ENCODE measurements around the gene C2CD4A.

Gene C2CD4A

GRCh38 chr15:62103431-62103830 is 36.7 kb downstream of the C2CD4A start:
- no peak for DNase-seq (ENCODE audit: low spot score)

- no peak for DNase-seq (ENCODE audit: low spot score)
Observed at GRCh38 chr15:62104401-62104800, 37.6 kb downstream of the C2CD4A start.

- DNase-seq (ENCODE audit: low spot score): no peak
Observed at GRCh38 chr15:62104846-62105245, 38.1 kb downstream of the C2CD4A start.

GRCh38 chr15:62105266-62105665 is 38.5 kb downstream of the C2CD4A start:
- no peak for DNase-seq (ENCODE audit: low spot score)

GRCh38 chr15:62106096-62106495 is 39.3 kb downstream of the C2CD4A start:
- no peak for DNase-seq (ENCODE audit: low spot score)

- DNase-seq (ENCODE audit: low spot score): no peak
Observed at GRCh38 chr15:62107571-62108121, 40.9 kb downstream of the C2CD4A start.

GRCh38 chr15:62108411-62108810 is 41.6 kb downstream of the C2CD4A start:
- no peak for DNase-seq (ENCODE audit: low spot score)

GRCh38 chr15:62109437-62109836 is 42.7 kb downstream of the C2CD4A start:
- DNase-seq (ENCODE audit: low spot score): no peak

- DNase-seq (ENCODE audit: low spot score): no peak
Observed at GRCh38 chr15:62109982-62110851, 43.4 kb downstream of the C2CD4A start.

- no peak for DNase-seq (ENCODE audit: low spot score)
Observed at GRCh38 chr15:62112081-62112480, 45.3 kb downstream of the C2CD4A start.

- DNase-seq (ENCODE audit: low spot score): no peak
Observed at GRCh38 chr15:62112616-62113593, 46.1 kb downstream of the C2CD4A start.

GRCh38 chr15:62115847-62116246 is 49.1 kb downstream of the C2CD4A start:
- no peak for DNase-seq (ENCODE audit: low spot score)

- no peak for DNase-seq (ENCODE audit: low spot score)
Observed at GRCh38 chr15:62118520-62119226, 51.9 kb downstream of the C2CD4A start.

- DNase-seq (ENCODE audit: low spot score): no peak
Observed at GRCh38 chr15:62119227-62119864, 52.6 kb downstream of the C2CD4A start.

GRCh38 chr15:62119874-62120273 is 53.1 kb downstream of the C2CD4A start:
- no peak for DNase-seq (ENCODE audit: low spot score)
